OCI-LY3 (cell line): ENCODE results near the gene CEMIP.

Experiments
- H2AFZ ChIP-seq: fragments of 200-600, 300-600 bp; shearing (Covaris generic); 2 replicates; pipeline ENCODE4 v1.6.0; 2014; ENCODE audit warnings: antibody characterized with exemption, low read depth, low read length
- H3K27ac ChIP-seq: fragments of 200-600, 300-600 bp; sonication (generic); 2 replicates; pipeline ENCODE4 v1.5.1; 2014; ENCODE audit warnings: mild to moderate bottlenecking, low read length, moderate library complexity, mixed read lengths
- H3K27me3 ChIP-seq: fragments of 200-600, 300-600 bp; sonication (generic); 2 replicates; pipeline ENCODE4 v1.6.1; 2014; ENCODE audit warnings: low read depth, low read length, mixed read lengths
- H3K36me3 ChIP-seq: fragments of 200-600, 300-600 bp; sonication (generic); replicated peaks from 2 replicates; pipeline ENCODE3; 2014; ENCODE audit warnings: low read depth, low read length, mixed read lengths
- H3K4me1 ChIP-seq: fragments of 300-600, 200-600 bp; sonication (generic); 2 replicates; pipeline ENCODE4 v1.6.1; 2014; ENCODE audit warnings: low read length, mixed read lengths
- H3K4me2 ChIP-seq: fragments of 200-600, 300-600 bp; sonication (generic); 2 replicates; pipeline ENCODE4 v1.6.1; 2014; ENCODE audit warnings: low read length, mixed read lengths
- H3K4me3 ChIP-seq: fragments of 300-600, 200-600 bp; sonication (generic); 2 replicates; pipeline ENCODE4 v1.5.1; 2014; ENCODE audit warnings: antibody characterized with exemption, mild to moderate bottlenecking, low read length, moderate library complexity
- H3K79me2 ChIP-seq: fragments of 300-600, 200-600 bp; shearing (Covaris generic); 2 replicates; pipeline ENCODE4 v1.6.1; 2014; ENCODE audit warnings: mild to moderate bottlenecking, low read length, mixed read lengths
- H3K9ac ChIP-seq: fragments of 300-600, 200-600 bp; shearing (Covaris generic); 2 replicates; pipeline ENCODE4 v1.6.0; 2014; ENCODE audit warnings: mild to moderate bottlenecking, low read length, moderate library complexity
- H3K9me3 ChIP-seq: fragments of 200-600, 300-600 bp; shearing (Covaris generic); 2 replicates; pipeline ENCODE4 v1.6.1; 2014; ENCODE audit warnings: low read length, mixed read lengths; ENCODE audit not compliant: insufficient read depth
- H4K20me1 ChIP-seq: fragments of 200-600, 300-600 bp; sonication (generic); 2 replicates; pipeline ENCODE4 v1.6.1; 2016; ENCODE audit warnings: low read length, mixed read lengths; ENCODE audit not compliant: insufficient read depth
- EZH2phosphoT487 ChIP-seq: fragments of 200-600 bp; shearing (Covaris generic); IDR thresholded peaks from 2 replicates; pipeline ENCODE4 v1.6.1; 2018; ENCODE audit warnings: antibody characterized with exemption, mixed run types, low read depth
- TF ChIP-seq, protein P1 (sequence below): fragments of 200-600, 300-600 bp; sonication (generic); IDR thresholded peaks from 2 replicates; pipeline ENCODE4 v1.5.1; 2014; ENCODE audit warnings: antibody characterized with exemption, low read length, low read depth

The CEMIP gene

DNA sequence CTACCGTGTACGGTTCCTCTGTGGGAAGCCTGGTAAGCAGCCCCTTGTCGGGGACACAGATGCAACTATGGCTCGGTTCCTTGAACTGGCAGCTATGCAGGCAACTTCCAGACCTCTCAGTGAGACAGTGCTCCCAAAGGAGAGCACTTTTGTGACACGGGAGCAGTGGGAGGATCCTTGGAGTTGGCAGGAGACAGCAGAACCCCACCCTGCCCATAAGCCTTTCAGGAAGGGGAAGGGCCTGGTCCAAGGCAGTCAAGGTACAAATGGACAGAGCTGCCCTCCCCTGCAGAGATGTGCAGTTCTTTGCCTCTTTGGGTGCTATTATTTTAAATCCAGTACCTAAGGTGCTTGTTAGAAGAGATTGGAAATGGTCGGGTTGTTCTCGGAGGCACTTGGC lies 115.9 kb downstream of the CEMIP start:
- peaks cover 3% of the 10 kb centered on the region for H3K9me3 ChIP-seq
- no peak overlapping the region for H3K9ac ChIP-seq
- H3K27ac ChIP-seq, result no peak overlapping the region
- no peaks in the 10 kb centered on the region for H4K20me1 ChIP-seq
- H3K4me1 ChIP-seq, result no peaks in the 10 kb centered on the region
- TF ChIP-seq, protein P1, sequence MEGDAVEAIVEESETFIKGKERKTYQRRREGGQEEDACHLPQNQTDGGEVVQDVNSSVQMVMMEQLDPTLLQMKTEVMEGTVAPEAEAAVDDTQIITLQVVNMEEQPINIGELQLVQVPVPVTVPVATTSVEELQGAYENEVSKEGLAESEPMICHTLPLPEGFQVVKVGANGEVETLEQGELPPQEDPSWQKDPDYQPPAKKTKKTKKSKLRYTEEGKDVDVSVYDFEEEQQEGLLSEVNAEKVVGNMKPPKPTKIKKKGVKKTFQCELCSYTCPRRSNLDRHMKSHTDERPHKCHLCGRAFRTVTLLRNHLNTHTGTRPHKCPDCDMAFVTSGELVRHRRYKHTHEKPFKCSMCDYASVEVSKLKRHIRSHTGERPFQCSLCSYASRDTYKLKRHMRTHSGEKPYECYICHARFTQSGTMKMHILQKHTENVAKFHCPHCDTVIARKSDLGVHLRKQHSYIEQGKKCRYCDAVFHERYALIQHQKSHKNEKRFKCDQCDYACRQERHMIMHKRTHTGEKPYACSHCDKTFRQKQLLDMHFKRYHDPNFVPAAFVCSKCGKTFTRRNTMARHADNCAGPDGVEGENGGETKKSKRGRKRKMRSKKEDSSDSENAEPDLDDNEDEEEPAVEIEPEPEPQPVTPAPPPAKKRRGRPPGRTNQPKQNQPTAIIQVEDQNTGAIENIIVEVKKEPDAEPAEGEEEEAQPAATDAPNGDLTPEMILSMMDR, result no peak
- no peaks in the 10 kb centered on the region for H3K27me3 ChIP-seq
- H3K79me2 ChIP-seq, result no peaks in the 10 kb centered on the region
- H3K4me3 ChIP-seq, result no peak overlapping the region
- H3K4me2 ChIP-seq, result no peak overlapping the region
- H2AFZ ChIP-seq, result no peak overlapping the region
- peaks cover 7% of the 10 kb centered on the region for H3K36me3 ChIP-seq

DNA sequence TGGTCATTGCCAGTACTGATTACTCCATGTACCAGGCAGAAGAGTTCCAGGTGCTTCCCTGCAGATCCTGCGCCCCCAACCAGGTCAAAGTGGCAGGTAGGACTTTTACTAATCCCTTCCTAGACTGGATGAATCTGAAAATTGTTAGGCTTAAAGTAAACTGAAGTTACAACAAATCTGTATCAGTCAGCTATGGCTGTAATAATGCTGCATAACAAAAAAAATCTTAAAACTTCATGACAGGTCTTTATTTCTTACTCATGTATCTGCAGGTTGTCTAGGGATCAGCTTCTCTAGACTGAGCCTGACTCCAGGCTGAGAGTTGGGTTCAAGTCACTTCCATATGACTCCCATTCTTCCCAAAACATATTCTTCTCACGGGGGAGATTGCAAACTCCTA lies 116.8 kb downstream of the CEMIP start:
- Histone ChIP-seq H3K79me2 (no peaks in the 10 kb centered on the region), H3K36me3 (peaks cover 7% of the 10 kb centered on the region), H3K4me2 (no peak overlapping the region), H3K9me3 (peaks cover 3% of the 10 kb centered on the region), H3K4me1 (no peaks in the 10 kb centered on the region), H3K4me3 (no peak overlapping the region), H2AFZ (no peak overlapping the region), H4K20me1 (no peaks in the 10 kb centered on the region), H3K27me3 (no peaks in the 10 kb centered on the region), H3K9ac (no peak overlapping the region), H3K27ac (no peak overlapping the region)
- no peak for TF ChIP-seq EZH2phosphoT487
- TF ChIP-seq, protein P1, result no peak

- Histone ChIP-seq H3K4me1 (no peaks in the 10 kb centered on the region), H2AFZ (no peak overlapping the region), H3K27ac (no peak overlapping the region), H3K36me3 (peaks cover 7% of the 10 kb centered on the region), H3K9ac (no peak overlapping the region), H3K79me2 (no peaks in the 10 kb centered on the region), H3K4me3 (no peak overlapping the region), H3K9me3 (peaks cover 3% of the 10 kb centered on the region), H4K20me1 (no peaks in the 10 kb centered on the region), H3K4me2 (no peak overlapping the region), H3K27me3 (no peaks in the 10 kb centered on the region)
- TF ChIP-seq EZH2phosphoT487, result no peak
- TF ChIP-seq, protein P1, result no peak
Observed at GRCh38 chr15:80898040-80898439, 118.9 kb downstream of the CEMIP start.

- H3K4me2 ChIP-seq, result no peak overlapping the region
- H3K9me3 ChIP-seq, result no peaks in the 10 kb centered on the region
- no peak for TF ChIP-seq EZH2phosphoT487
- TF ChIP-seq, protein P1, result no peak
- H3K27me3 ChIP-seq, result no peaks in the 10 kb centered on the region; the same call in 1 of the 2 replicates
- H4K20me1 ChIP-seq, result no peaks in the 10 kb centered on the region
- H3K79me2 ChIP-seq, result no peaks in the 10 kb centered on the region
- H3K36me3 ChIP-seq, result no peaks in the 10 kb centered on the region
- no peak overlapping the region for H3K27ac ChIP-seq
- no peak overlapping the region for H3K9ac ChIP-seq
- H2AFZ ChIP-seq, result no peak overlapping the region
- no peak overlapping the region for H3K4me3 ChIP-seq
- H3K4me1 ChIP-seq, result no peaks in the 10 kb centered on the region
Observed at GRCh38 chr15:80902298-80902801, 123.2 kb downstream of the CEMIP start.
